Nephron progenitor cell (in vitro differentiated cells): ENCODE measurements around the gene TRIO.
A peak's percentile ranks its signal among the peaks of the same experiment; 100 is the strongest.

Source experiments
- DNase-seq: peaks from one replicate; pipeline ENCODE4 v3.0.0; 2021
- H3K27ac Mint-ChIP-seq: 2 replicates; pipeline ENCODE4 v1.8.0; 2021; ENCODE audit warnings: mild to moderate bottlenecking, moderate library complexity, mixed read lengths
- H3K27me3 Mint-ChIP-seq: 2 replicates; pipeline ENCODE4 v1.8.0; 2021; ENCODE audit warnings: mild to moderate bottlenecking, low read depth, mixed read lengths; ENCODE audit not compliant: poor library complexity
- H3K36me3 Mint-ChIP-seq: 2 replicates; pipeline ENCODE4 v1.8.0; 2021; ENCODE audit warnings: low read depth, mixed read lengths
- H3K4me1 Mint-ChIP-seq: 2 replicates; pipeline ENCODE4 v1.8.0; 2021; ENCODE audit warnings: mixed read lengths
- H3K4me3 Mint-ChIP-seq: 2 replicates; pipeline ENCODE4 v1.8.0; 2021; ENCODE audit warnings: mild to moderate bottlenecking, moderate library complexity, mixed read lengths
- H3K9me3 Mint-ChIP-seq: 2 replicates; pipeline ENCODE4 v1.8.0; 2021; ENCODE audit warnings: mild to moderate bottlenecking, moderate library complexity, mixed read lengths
- CTCF ChIP-seq: fragments of 200-600 bp; sonication (generic); IDR thresholded peaks from 2 replicates; pipeline ENCODE4 v1.5.0; 2021; ENCODE audit warnings: antibody characterized with exemption

Gene TRIO

GRCh38 chr5:14364576-14365472 lies 221.7 kb downstream of the TRIO start:
- Mint-ChIP-seq H3K4me1 (no peaks in the 10 kb centered on the region), H3K27me3 (no peaks in the 10 kb centered on the region)
- TF ChIP-seq CTCF = peak; percentile 32

GRCh38 chr5:14365831-14366430 lies 222.8 kb downstream of the TRIO start:
- no peaks in the 10 kb centered on the region for H3K9me3 Mint-ChIP-seq
- DNase-seq = no peak
- no peak overlapping the region for H3K4me3 Mint-ChIP-seq
- H3K27me3 Mint-ChIP-seq = no peaks in the 10 kb centered on the region
- H3K4me1 Mint-ChIP-seq = peaks cover 6% of the 10 kb centered on the region
- no peak overlapping the region for H3K27ac Mint-ChIP-seq
- no peak for TF ChIP-seq CTCF
- peaks cover 94% of the 10 kb centered on the region for H3K36me3 Mint-ChIP-seq

More at GRCh38 chr5:14364576-14365472, 221.7 kb downstream of the TRIO start:
- H3K9me3 Mint-ChIP-seq = no peaks in the 10 kb centered on the region
- H3K27ac Mint-ChIP-seq = peak overlapping the region; percentile 64
- no peak overlapping the region for H3K4me3 Mint-ChIP-seq
- H3K36me3 Mint-ChIP-seq = peaks cover 94% of the 10 kb centered on the region
- peak; percentile 35 for DNase-seq

- Mint-ChIP-seq H3K4me1 (peaks cover 6% of the 10 kb centered on the region), H3K27ac (peak overlapping the region; percentile 54), H3K9me3 (no peaks in the 10 kb centered on the region), H3K27me3 (no peaks in the 10 kb centered on the region), H3K4me3 (no peak overlapping the region), H3K36me3 (peaks cover 93% of the 10 kb centered on the region)
- no peak for TF ChIP-seq CTCF
- DNase-seq = no peak
Measured at GRCh38 chr5:14366763-14367162, 223.6 kb downstream of the TRIO start.

GRCh38 chr5:14367364-14367763 lies 224.2 kb downstream of the TRIO start:
- TF ChIP-seq CTCF = no peak
- peaks cover 95% of the 10 kb centered on the region for H3K36me3 Mint-ChIP-seq

GRCh38 chr5:14369780-14370179 lies 226.6 kb downstream of the TRIO start:
- Mint-ChIP-seq H3K27ac (peak overlapping the region; percentile 58), H3K36me3 (peaks cover 97% of the 10 kb centered on the region), H3K4me3 (no peak overlapping the region), H3K9me3 (no peaks in the 10 kb centered on the region), H3K4me1 (peaks cover 6% of the 10 kb centered on the region), H3K27me3 (no peaks in the 10 kb centered on the region)
- TF ChIP-seq CTCF = no peak
- no peak for DNase-seq

More at GRCh38 chr5:14367364-14367763, 224.2 kb downstream of the TRIO start:
- peaks cover 6% of the 10 kb centered on the region for H3K4me1 Mint-ChIP-seq
- H3K27ac Mint-ChIP-seq = peak overlapping the region; percentile 54
- no peak for DNase-seq
- no peaks in the 10 kb centered on the region for H3K27me3 Mint-ChIP-seq
- no peak overlapping the region for H3K4me3 Mint-ChIP-seq
- no peaks in the 10 kb centered on the region for H3K9me3 Mint-ChIP-seq
